T-helper 17 cell (primary cell): ENCODE measurements around the gene NUDT16. TPM values are rescaled to one million over a fixed set of nuclear protein-coding genes. Genes with fewer than 3 reads are reported as not detected.
"Not testable (repeated sequence)": the region's sequence is repeated elsewhere in the genome, so short reads cannot be mapped to it uniquely, and the experiment has no call there.

Experiments used
- ATAC-seq: fragments of 150-1000 bp; cut with Tn5 transposase; 2 replicates; pipeline ENCODE4 v1.10.0; 2021; ENCODE audit warnings: mild to moderate bottlenecking, moderate library complexity
- DNase-seq, 3 donors: peaks; one replicate each; pipeline versions ENCODE4 v3.0.0 to v3.0.0-alpha.2; 2020 to 2021
- H3K9me3 ChIP-seq: one replicate; pipeline ENCODE4 v1.7.0; 2013; ENCODE audit warnings: low read length, mild to moderate bottlenecking; ENCODE audit not compliant: control insufficient read depth, poor library complexity, severe bottlenecking
- H3K27ac Mint-ChIP-seq: one replicate; pipeline ENCODE4 v1.8.0; 2022; ENCODE audit warnings: mild to moderate bottlenecking, moderate library complexity, mixed read lengths
- H3K27me3 Mint-ChIP-seq: one replicate; pipeline ENCODE4 v1.8.0; 2022; ENCODE audit warnings: mixed read lengths
- H3K36me3 Mint-ChIP-seq: one replicate; pipeline ENCODE4 v1.8.0; 2022; ENCODE audit warnings: low read depth, mixed read lengths
- H3K4me1 Mint-ChIP-seq: one replicate; pipeline ENCODE4 v1.8.0; 2022; ENCODE audit warnings: mild to moderate bottlenecking, mixed read lengths
- H3K4me3 Mint-ChIP-seq: one replicate; pipeline ENCODE4 v1.8.0; 2022; ENCODE audit warnings: mild to moderate bottlenecking, moderate library complexity, mixed read lengths
- total RNA-seq, 4 donors: library from RNA in 2 of 4; stranded (reverse) in 2 of 4; gene quantifications; one replicate each; pipeline ENCODE4 v1.2.3 and lab custom pipeline; 2022 to 2026

Gene NUDT16
- total RNA-seq, 2 donors from 2014 or later = 6.1 to 6.7 TPM

GRCh38 chr3:131361066-131361463 lies 20.5 kb upstream of the NUDT16 start:
- peaks cover 33% of the 10 kb centered on the region for H3K27me3 Mint-ChIP-seq
- peak overlapping the region; percentile 73 for H3K4me3 Mint-ChIP-seq
- H3K36me3 Mint-ChIP-seq, H3K27ac Mint-ChIP-seq, H3K4me1 Mint-ChIP-seq, DNase-seq, H3K9me3 ChIP-seq: not testable (repeated sequence)
- peak; percentile 5 for ATAC-seq

- DNase-seq = no peak
- Mint-ChIP-seq H3K27ac (peak overlapping the region; percentile 37), H3K27me3 (peaks cover 28% of the 10 kb centered on the region), H3K4me3 (peak overlapping the region; percentile 73), H3K36me3 (peaks cover 2% of the 10 kb centered on the region), H3K4me1 (peaks cover 8% of the 10 kb centered on the region)
- ATAC-seq = peak; percentile 73
- H3K9me3 ChIP-seq = no peaks in the 10 kb centered on the region
Measured at GRCh38 chr3:131361464-131362421, 19.8 kb upstream of the NUDT16 start.

- no peak for DNase-seq
- H3K27me3 Mint-ChIP-seq = peaks cover 25% of the 10 kb centered on the region
- no peak overlapping the region for H3K4me3 Mint-ChIP-seq
- peaks cover 8% of the 10 kb centered on the region for H3K4me1 Mint-ChIP-seq
- no peak overlapping the region for H3K27ac Mint-ChIP-seq
- ATAC-seq = no peak
- H3K36me3 Mint-ChIP-seq = peaks cover 2% of the 10 kb centered on the region
- no peaks in the 10 kb centered on the region for H3K9me3 ChIP-seq
Measured at GRCh38 chr3:131363275-131363674, 18.3 kb upstream of the NUDT16 start.

- DNase-seq (no peak), ATAC-seq (no peak)
- H3K4me3 Mint-ChIP-seq = no peak overlapping the region
- H3K4me1 Mint-ChIP-seq = no peaks in the 10 kb centered on the region
- H3K27ac Mint-ChIP-seq = no peak overlapping the region
- no peaks in the 10 kb centered on the region for H3K27me3 Mint-ChIP-seq
- no peaks in the 10 kb centered on the region for H3K9me3 ChIP-seq
- no peaks in the 10 kb centered on the region for H3K36me3 Mint-ChIP-seq
Measured at GRCh38 chr3:131370935-131371687, 10.5 kb upstream of the NUDT16 start.

GRCh38 chr3:131371688-131372066 lies 9.9 kb upstream of the NUDT16 start:
- no peaks in the 10 kb centered on the region for H3K4me1 Mint-ChIP-seq
- DNase-seq (no peak), ATAC-seq (no peak)
- H3K9me3 ChIP-seq = no peaks in the 10 kb centered on the region
- no peaks in the 10 kb centered on the region for H3K27me3 Mint-ChIP-seq
- no peak overlapping the region for H3K4me3 Mint-ChIP-seq
- no peak overlapping the region for H3K27ac Mint-ChIP-seq
- H3K36me3 Mint-ChIP-seq = no peaks in the 10 kb centered on the region

- H3K9me3 ChIP-seq = no peaks in the 10 kb centered on the region
- no peaks in the 10 kb centered on the region for H3K4me1 Mint-ChIP-seq
- no peak for ATAC-seq
Measured at GRCh38 chr3:131374741-131375140, 6.8 kb upstream of the NUDT16 start.

GRCh38 chr3:131380821-131381444 lies 641 bp upstream of the NUDT16 start:
- not testable (repeated sequence) for H3K9me3 ChIP-seq, ATAC-seq, H3K27me3 Mint-ChIP-seq, DNase-seq
- Mint-ChIP-seq H3K4me3 (peak overlapping the region; percentile 94), H3K36me3 (peaks cover 14% of the 10 kb centered on the region), H3K4me1 (peaks cover 29% of the 10 kb centered on the region), H3K27ac (peak overlapping the region; percentile 97)

More at GRCh38 chr3:131374741-131375140, 6.8 kb upstream of the NUDT16 start:
- no peak overlapping the region for H3K4me3 Mint-ChIP-seq
- no peaks in the 10 kb centered on the region for H3K36me3 Mint-ChIP-seq
- DNase-seq = no peak
- no peak overlapping the region for H3K27ac Mint-ChIP-seq
- no peaks in the 10 kb centered on the region for H3K27me3 Mint-ChIP-seq

- DNase-seq = no peak
- Mint-ChIP-seq H3K36me3 (peaks cover 10% of the 10 kb centered on the region), H3K27ac (peak overlapping the region; percentile 59), H3K4me3 (peak overlapping the region; percentile 50), H3K27me3 (no peaks in the 10 kb centered on the region), H3K4me1 (peaks cover 35% of the 10 kb centered on the region)
- no peaks in the 10 kb centered on the region for H3K9me3 ChIP-seq
- ATAC-seq = no peak
Measured at GRCh38 chr3:131386429-131387165, 5.0 kb downstream of the NUDT16 start.

GRCh38 chr3:131387796-131388489 lies 6.4 kb downstream of the NUDT16 start:
- peaks cover 27% of the 10 kb centered on the region for H3K4me1 Mint-ChIP-seq
- H3K36me3 Mint-ChIP-seq = peaks cover 8% of the 10 kb centered on the region
- H3K27me3 Mint-ChIP-seq = no peaks in the 10 kb centered on the region
- no peak overlapping the region for H3K4me3 Mint-ChIP-seq
- ATAC-seq (no peak), DNase-seq (no peak)
- no peaks in the 10 kb centered on the region for H3K9me3 ChIP-seq
- H3K27ac Mint-ChIP-seq = no peak overlapping the region

- DNase-seq = no peak
- H3K9me3 ChIP-seq = no peaks in the 10 kb centered on the region
- Mint-ChIP-seq H3K27me3 (no peaks in the 10 kb centered on the region), H3K27ac (no peak overlapping the region), H3K4me3 (no peak overlapping the region), H3K4me1 (peaks cover 27% of the 10 kb centered on the region), H3K36me3 (peaks cover 8% of the 10 kb centered on the region)
- no peak for ATAC-seq
Measured at GRCh38 chr3:131388490-131388799, 6.9 kb downstream of the NUDT16 start.

- H3K27ac Mint-ChIP-seq = no peak overlapping the region
- no peaks in the 10 kb centered on the region for H3K36me3 Mint-ChIP-seq
- H3K27me3 Mint-ChIP-seq = no peaks in the 10 kb centered on the region
- no peak overlapping the region for H3K4me3 Mint-ChIP-seq
- peaks cover 17% of the 10 kb centered on the region for H3K4me1 Mint-ChIP-seq
- H3K9me3 ChIP-seq = no peaks in the 10 kb centered on the region
- DNase-seq (no peak), ATAC-seq (no peak)
Measured at GRCh38 chr3:131390331-131390730, 8.8 kb downstream of the NUDT16 start.

- no peak overlapping the region for H3K27ac Mint-ChIP-seq
- H3K4me3 Mint-ChIP-seq = no peak overlapping the region
- H3K36me3 Mint-ChIP-seq = no peaks in the 10 kb centered on the region
- H3K9me3 ChIP-seq = no peaks in the 10 kb centered on the region
- DNase-seq (no peak), ATAC-seq (no peak)
- H3K27me3 Mint-ChIP-seq = peaks cover 5% of the 10 kb centered on the region
- H3K4me1 Mint-ChIP-seq = peaks cover 2% of the 10 kb centered on the region
Measured at GRCh38 chr3:131393051-131393450, 11.5 kb downstream of the NUDT16 start.
